ENCODE results near the gene ANO7. TPM values are rescaled to one million over a fixed set of nuclear protein-coding genes. Genes with fewer than 3 reads are reported as not detected.

Gene ANO7
- total RNA-seq, 4 donors from 2014 or later, result 1.1 to 1.4 (median 1.2) TPM

DNA sequence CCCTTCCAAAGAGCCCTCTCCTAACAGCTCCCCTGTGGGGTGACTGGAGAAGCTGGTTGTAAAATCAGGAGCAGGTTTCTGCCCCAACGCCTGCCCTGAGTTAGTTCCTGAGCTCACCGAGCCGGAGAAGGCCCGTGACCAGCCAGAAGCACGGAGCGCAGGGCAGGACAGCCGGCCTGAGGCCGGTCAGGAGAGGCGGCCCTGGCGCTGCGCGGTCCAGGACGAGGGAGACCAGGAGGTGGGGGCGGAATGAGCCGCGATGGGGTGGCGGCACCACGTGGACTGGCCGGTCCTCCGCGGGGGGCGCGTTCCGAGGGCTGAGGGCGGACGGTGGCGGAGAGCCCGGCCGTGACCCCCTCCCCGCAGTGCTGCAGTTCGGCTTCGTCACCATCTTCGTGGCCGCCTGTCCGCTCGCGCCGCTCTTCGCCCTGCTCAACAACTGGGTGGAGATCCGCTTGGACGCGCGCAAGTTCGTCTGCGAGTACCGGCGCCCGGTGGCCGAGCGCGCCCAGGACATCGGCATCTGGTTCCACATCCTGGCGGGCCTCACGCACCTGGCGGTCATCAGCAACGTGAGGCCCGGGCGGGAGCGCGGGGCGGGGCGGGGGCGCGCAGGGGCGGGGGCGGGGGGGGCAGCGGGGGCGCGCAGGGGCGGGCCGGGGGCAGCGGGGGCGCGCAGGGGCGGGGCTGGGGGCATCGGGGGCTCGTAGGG is 29.0 kb downstream of the ANO7 start:
- no peaks in the 10 kb centered on the region for H3K9me3 ChIP-seq
- peaks cover 16% of the 10 kb centered on the region for H3K4me1 ChIP-seq
- peak overlapping the region; percentile 84 for H3K27ac ChIP-seq
- WGBS, result 0% methylated on average over 4 of the region's 77 CpGs
- no peak for TF ChIP-seq EP300 (IDR thresholded peaks at IDR 0.05)
- TF ChIP-seq, protein P1, sequence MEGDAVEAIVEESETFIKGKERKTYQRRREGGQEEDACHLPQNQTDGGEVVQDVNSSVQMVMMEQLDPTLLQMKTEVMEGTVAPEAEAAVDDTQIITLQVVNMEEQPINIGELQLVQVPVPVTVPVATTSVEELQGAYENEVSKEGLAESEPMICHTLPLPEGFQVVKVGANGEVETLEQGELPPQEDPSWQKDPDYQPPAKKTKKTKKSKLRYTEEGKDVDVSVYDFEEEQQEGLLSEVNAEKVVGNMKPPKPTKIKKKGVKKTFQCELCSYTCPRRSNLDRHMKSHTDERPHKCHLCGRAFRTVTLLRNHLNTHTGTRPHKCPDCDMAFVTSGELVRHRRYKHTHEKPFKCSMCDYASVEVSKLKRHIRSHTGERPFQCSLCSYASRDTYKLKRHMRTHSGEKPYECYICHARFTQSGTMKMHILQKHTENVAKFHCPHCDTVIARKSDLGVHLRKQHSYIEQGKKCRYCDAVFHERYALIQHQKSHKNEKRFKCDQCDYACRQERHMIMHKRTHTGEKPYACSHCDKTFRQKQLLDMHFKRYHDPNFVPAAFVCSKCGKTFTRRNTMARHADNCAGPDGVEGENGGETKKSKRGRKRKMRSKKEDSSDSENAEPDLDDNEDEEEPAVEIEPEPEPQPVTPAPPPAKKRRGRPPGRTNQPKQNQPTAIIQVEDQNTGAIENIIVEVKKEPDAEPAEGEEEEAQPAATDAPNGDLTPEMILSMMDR (IDR thresholded peaks at IDR 0.05), result peak in 1 of 2 donors; percentile 2
- H3K4me3 ChIP-seq, result peak overlapping the region; percentile 52
- peak in 1 of 2 donors; percentile 83 for DNase-seq (ENCODE audit: low spot score in 2 of 2)
- H3K27me3 ChIP-seq, result no peaks in the 10 kb centered on the region
- no peaks in the 10 kb centered on the region for H3K36me3 ChIP-seq

DNA sequence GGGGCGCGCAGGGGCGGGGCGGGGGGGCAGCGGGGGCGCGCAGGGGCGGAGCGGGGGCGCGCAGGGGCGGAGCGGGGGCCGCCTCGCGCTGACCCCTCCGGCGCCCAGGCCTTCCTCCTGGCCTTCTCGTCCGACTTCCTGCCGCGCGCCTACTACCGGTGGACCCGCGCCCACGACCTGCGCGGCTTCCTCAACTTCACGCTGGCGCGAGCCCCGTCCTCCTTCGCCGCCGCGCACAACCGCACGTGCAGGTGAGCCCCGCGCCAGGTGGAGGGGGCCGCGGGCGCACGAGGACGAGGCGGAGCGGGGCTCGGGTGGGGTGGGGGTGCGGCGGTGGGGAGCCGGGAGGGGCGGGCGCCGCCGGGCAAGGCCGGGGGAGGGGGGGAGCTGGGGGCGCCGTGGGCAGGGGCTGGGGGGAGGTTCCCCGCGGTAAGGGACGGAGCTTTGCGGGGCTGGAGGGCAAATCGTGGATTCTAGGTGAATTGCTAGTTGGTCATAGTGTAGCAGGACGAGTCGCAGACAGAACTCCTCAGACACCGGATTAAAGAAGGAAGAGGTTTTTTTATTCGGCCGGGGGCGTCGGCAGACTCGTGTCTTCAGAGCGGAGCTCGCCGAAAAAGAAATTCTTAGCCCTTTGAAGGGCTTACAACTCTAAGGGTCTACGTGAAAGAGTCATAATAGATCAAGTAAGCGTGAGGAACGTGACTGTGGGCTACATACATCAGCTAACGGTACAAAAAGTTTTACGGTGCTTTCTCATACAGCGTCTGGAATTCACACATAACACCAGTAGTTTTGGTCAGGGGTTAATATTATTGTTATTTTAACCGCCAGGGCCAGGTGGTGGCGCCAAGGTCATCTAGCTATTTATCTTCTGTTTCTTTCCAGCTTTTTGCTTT is 29.9 kb downstream of the ANO7 start:
- peaks cover 16% of the 10 kb centered on the region for H3K4me1 ChIP-seq
- no peaks in the 10 kb centered on the region for H3K27me3 ChIP-seq
- peak overlapping the region; percentile 66 for H3K4me3 ChIP-seq
- no peak for TF ChIP-seq EP300 (IDR thresholded peaks at IDR 0.05)
- TF ChIP-seq, protein P1 (IDR thresholded peaks at IDR 0.05), result peak in 1 of 2 donors; percentile 22
- 2% methylated on average over 26 of the region's 83 CpGs for WGBS
- no peaks in the 10 kb centered on the region for H3K36me3 ChIP-seq
- no peak overlapping the region for H3K27ac ChIP-seq
- no peak for DNase-seq (ENCODE audit: low spot score in 2 of 2)
- H3K9me3 ChIP-seq, result no peaks in the 10 kb centered on the region

DNA sequence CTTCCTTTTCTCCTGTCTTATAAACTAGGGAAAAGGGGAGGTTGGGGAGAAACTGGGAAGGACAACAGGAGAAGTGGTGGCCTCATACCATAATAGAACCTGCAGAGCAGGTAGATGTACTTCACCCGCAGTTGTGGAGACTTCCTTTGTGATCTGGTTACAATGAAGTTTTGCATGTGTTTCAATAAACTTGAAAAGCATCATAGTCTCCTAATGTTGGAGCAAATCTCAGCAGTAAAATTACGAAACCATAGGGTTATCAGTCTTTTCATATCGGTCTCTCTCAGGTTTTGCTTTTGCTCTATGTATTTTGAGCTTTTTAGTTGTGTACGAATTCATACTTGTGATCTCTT is 30.5 kb downstream of the ANO7 start:
- H3K27me3 ChIP-seq, result no peaks in the 10 kb centered on the region
- TF ChIP-seq, protein P1 (IDR thresholded peaks at IDR 0.05), result no peak
- TF ChIP-seq POLR2A (IDR thresholded peaks at IDR 0.05) (no peak), POLR2AphosphoS5 (IDR thresholded peaks at IDR 0.05) (no peak), EP300 (IDR thresholded peaks at IDR 0.05) (no peak)
- H3K27ac ChIP-seq, result no peak overlapping the region
- peaks cover 17% of the 10 kb centered on the region for H3K4me1 ChIP-seq
- no peak for DNase-seq (ENCODE audit: low spot score in 2 of 2)
- WGBS, result 58% methylated on average over 4 of the region's 4 CpGs
- no peaks in the 10 kb centered on the region for H3K9me3 ChIP-seq
- peak overlapping the region; percentile 66 for H3K4me3 ChIP-seq
- H3K36me3 ChIP-seq, result no peaks in the 10 kb centered on the region

DNA sequence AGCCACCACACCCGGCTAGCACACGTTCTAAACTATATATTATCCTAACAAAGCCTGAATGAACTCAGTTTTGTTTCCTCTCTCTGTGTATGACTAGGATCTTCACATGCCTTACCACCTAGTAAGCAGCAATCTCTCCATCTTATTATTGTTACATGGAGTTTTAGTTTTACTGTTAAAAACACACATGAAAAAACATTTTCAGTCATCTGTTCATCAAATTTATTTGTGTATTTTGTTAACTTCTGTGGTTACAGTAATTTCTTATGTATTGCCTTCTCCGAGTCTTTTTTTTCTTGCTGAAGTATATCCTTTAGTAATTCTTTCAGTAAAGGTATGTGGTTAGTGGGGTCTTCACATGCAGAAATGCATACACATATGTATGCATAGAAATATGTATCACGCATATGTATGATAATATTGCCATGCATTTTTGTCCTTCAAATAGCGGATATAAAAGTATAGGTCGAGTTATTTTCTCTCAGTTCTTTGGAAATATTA is 31.4 kb downstream of the ANO7 start:
- H3K36me3 ChIP-seq, result no peaks in the 10 kb centered on the region
- WGBS, result 86% methylated on average over 6 of the region's 6 CpGs
- no peak for TF ChIP-seq POLR2A (IDR thresholded peaks at IDR 0.05)
- TF ChIP-seq, protein P1 (IDR thresholded peaks at IDR 0.05), result no peak
- no peak for TF ChIP-seq EP300 (IDR thresholded peaks at IDR 0.05)
- no peak for TF ChIP-seq POLR2AphosphoS5 (IDR thresholded peaks at IDR 0.05)
- H3K27ac ChIP-seq, result no peak overlapping the region
- no peak overlapping the region for H3K4me3 ChIP-seq
- peaks cover 22% of the 10 kb centered on the region for H3K4me1 ChIP-seq
- no peaks in the 10 kb centered on the region for H3K27me3 ChIP-seq
- no peaks in the 10 kb centered on the region for H3K9me3 ChIP-seq
- no peak for DNase-seq (ENCODE audit: low spot score in 2 of 2)

Data from suprapubic skin (tissue), 4 donors.